ENCODE data around the gene SUZ12. TPM values are rescaled to one million over a fixed set of nuclear protein-coding genes. Genes with fewer than 3 reads are reported as not detected.
"Not testable (repeated sequence)": the region's sequence is repeated elsewhere in the genome, so short reads cannot be mapped to it uniquely, and the experiment has no call there.

SUZ12 gene
- total RNA-seq, 2 experiments from 2014 or later, result 60.7 to 64.2 TPM

- intact Hi-C loops (cut with micrococcal nuclease), result no loop called here
- no peak overlapping the region for H3K4me3 Mint-ChIP-seq
- DNase-seq, result no peak
- H3K9me3 Mint-ChIP-seq, result no peaks in the 10 kb centered on the region
- ChIA-PET CTCF (no interaction called here), POLR2A (no interaction called here)
- no peaks in the 10 kb centered on the region for H3K27me3 Mint-ChIP-seq
- no peak for ATAC-seq
- TF ChIP-seq, protein P1, sequence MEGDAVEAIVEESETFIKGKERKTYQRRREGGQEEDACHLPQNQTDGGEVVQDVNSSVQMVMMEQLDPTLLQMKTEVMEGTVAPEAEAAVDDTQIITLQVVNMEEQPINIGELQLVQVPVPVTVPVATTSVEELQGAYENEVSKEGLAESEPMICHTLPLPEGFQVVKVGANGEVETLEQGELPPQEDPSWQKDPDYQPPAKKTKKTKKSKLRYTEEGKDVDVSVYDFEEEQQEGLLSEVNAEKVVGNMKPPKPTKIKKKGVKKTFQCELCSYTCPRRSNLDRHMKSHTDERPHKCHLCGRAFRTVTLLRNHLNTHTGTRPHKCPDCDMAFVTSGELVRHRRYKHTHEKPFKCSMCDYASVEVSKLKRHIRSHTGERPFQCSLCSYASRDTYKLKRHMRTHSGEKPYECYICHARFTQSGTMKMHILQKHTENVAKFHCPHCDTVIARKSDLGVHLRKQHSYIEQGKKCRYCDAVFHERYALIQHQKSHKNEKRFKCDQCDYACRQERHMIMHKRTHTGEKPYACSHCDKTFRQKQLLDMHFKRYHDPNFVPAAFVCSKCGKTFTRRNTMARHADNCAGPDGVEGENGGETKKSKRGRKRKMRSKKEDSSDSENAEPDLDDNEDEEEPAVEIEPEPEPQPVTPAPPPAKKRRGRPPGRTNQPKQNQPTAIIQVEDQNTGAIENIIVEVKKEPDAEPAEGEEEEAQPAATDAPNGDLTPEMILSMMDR (IDR thresholded peaks at IDR 0.05), result no peak
- no peak overlapping the region for H3K27ac Mint-ChIP-seq
- peaks cover 2% of the 10 kb centered on the region for H3K36me3 Mint-ChIP-seq (ENCODE audit: low read depth)
- peaks cover 3% of the 10 kb centered on the region for H3K4me1 Mint-ChIP-seq (ENCODE audit: low read depth)
Measured at GRCh38 chr17:32033223-32033622, 96.4 kb downstream of the SUZ12 start.

GRCh38 chr17:32033812-32034211 lies 97.0 kb downstream of the SUZ12 start:
- DNase-seq (peak; percentile 18), ATAC-seq (peak; percentile 75)
- H3K36me3 Mint-ChIP-seq (ENCODE audit: low read depth); H3K9me3 Mint-ChIP-seq; intact Hi-C loops (cut with micrococcal nuclease); H3K27ac Mint-ChIP-seq; H3K27me3 Mint-ChIP-seq; H3K4me3 Mint-ChIP-seq; H3K4me1 Mint-ChIP-seq (ENCODE audit: low read depth); POLR2A ChIA-PET; CTCF ChIA-PET: not testable (repeated sequence)

- H3K27me3 Mint-ChIP-seq; H3K9me3 Mint-ChIP-seq; H3K4me3 Mint-ChIP-seq; H3K36me3 Mint-ChIP-seq (ENCODE audit: low read depth); intact Hi-C loops (cut with micrococcal nuclease); ATAC-seq; DNase-seq; H3K27ac Mint-ChIP-seq; H3K4me1 Mint-ChIP-seq (ENCODE audit: low read depth); CTCF ChIA-PET; POLR2A ChIA-PET: not testable (repeated sequence)
Measured at GRCh38 chr17:32040246-32040645, 103.4 kb downstream of the SUZ12 start.

- H3K9me3 Mint-ChIP-seq; H3K4me3 Mint-ChIP-seq; ATAC-seq; H3K27ac Mint-ChIP-seq; H3K27me3 Mint-ChIP-seq; H3K36me3 Mint-ChIP-seq (ENCODE audit: low read depth); CTCF ChIA-PET; intact Hi-C loops (cut with micrococcal nuclease); H3K4me1 Mint-ChIP-seq (ENCODE audit: low read depth); DNase-seq; POLR2A ChIA-PET: not testable (repeated sequence)
Measured at GRCh38 chr17:32041306-32041875, 104.6 kb downstream of the SUZ12 start.

GRCh38 chr17:32042266-32042665 lies 105.5 kb downstream of the SUZ12 start:
- ATAC-seq; H3K36me3 Mint-ChIP-seq (ENCODE audit: low read depth); intact Hi-C loops (cut with micrococcal nuclease); H3K4me3 Mint-ChIP-seq; POLR2A ChIA-PET; DNase-seq; H3K4me1 Mint-ChIP-seq (ENCODE audit: low read depth); CTCF ChIA-PET; H3K27me3 Mint-ChIP-seq; H3K27ac Mint-ChIP-seq; H3K9me3 Mint-ChIP-seq: not testable (repeated sequence)

DNA sequence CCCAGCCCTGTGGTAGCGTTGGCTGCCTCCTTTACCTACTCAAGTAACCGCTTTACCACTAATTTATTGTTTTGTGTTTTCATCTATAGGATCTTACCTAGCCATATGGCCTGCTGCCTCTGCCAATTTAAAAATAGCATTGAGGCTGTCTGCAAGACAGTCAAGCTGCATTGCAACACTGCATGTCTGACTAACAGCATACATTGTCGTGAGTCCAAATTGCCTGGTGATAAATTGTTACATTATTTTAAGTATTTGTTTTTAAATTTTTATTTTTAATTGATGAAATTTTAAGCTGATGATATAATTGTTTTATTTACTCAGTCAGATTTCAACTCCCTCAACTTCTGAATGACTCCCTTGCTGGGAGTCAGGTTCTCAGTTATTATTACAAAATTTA lies 108.8 kb downstream of the SUZ12 start:
- H3K9me3 Mint-ChIP-seq; DNase-seq; POLR2A ChIA-PET; H3K4me3 Mint-ChIP-seq; H3K4me1 Mint-ChIP-seq (ENCODE audit: low read depth); intact Hi-C loops (cut with micrococcal nuclease); ATAC-seq; H3K27me3 Mint-ChIP-seq; H3K27ac Mint-ChIP-seq; H3K36me3 Mint-ChIP-seq (ENCODE audit: low read depth): not testable (repeated sequence)
- CTCF ChIA-PET, result interaction anchor here (1.0 kb wide), 1 partner anchor 93 kb away, joined by 3 read pairs; no protein-coding TSS in a partner anchor

DNA sequence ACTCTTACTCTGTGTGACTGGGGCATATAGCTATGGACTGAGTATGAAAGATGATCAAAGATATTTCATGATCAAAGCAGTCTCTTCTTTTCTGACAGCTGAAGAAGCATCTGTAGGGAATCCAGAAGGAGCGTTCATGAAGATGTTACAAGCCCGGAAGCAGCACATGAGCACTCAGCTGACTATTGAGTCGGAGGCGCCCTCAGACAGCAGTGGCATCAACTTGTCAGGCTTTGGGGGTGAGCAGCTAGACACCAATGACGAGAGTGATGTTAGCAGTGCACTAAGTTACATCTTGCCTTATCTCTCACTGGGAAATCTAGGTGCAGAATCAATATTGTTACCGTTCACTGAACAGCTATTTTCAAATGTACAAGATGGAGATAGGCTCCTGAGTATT lies 110.9 kb downstream of the SUZ12 start:
- DNase-seq; H3K4me3 Mint-ChIP-seq; H3K27ac Mint-ChIP-seq; H3K4me1 Mint-ChIP-seq (ENCODE audit: low read depth); H3K27me3 Mint-ChIP-seq; H3K9me3 Mint-ChIP-seq; CTCF ChIA-PET; intact Hi-C loops (cut with micrococcal nuclease); POLR2A ChIA-PET; ATAC-seq; H3K36me3 Mint-ChIP-seq (ENCODE audit: low read depth): not testable (repeated sequence)

Other genes starting within 250 kb of the SUZ12 start
- 10 to 100 TPM; 57.5 to 57.6 TPM for gene COPRS, start 77.8 kb upstream of the SUZ12 start, total RNA-seq
- 100 to 1,000 TPM; 135 to 140 TPM for gene UTP6, start 35.3 kb upstream of the SUZ12 start, total RNA-seq
- 10 to 100 TPM; 15.5 to 17.3 TPM for gene LRRC37B, start 70.4 kb downstream of the SUZ12 start, total RNA-seq
- gene RHOT1, start 205.5 kb downstream of the SUZ12 start, total RNA-seq, result 10 to 100 TPM; 25.8 to 27.2 TPM

Data from activated CD8-positive, alpha-beta T cell treated with anti-CD3 and anti-CD28 coated beads for 36 hours (primary cell).